Activated T-cell treated with anti-CD3 and anti-CD28 coated beads, Interleukin-2, amount 50 U/mL, for 72 hours (primary cell): ENCODE data around the gene USP12. TPM values are rescaled to one million over a fixed set of nuclear protein-coding genes. Genes with fewer than 3 reads are reported as not detected.
"Not testable (repeated sequence)": the region's sequence is repeated elsewhere in the genome, so short reads cannot be mapped to it uniquely, and the experiment has no call there.

Experiments used
- ATAC-seq, 2 donors: fragments of 150-1000 bp; cut with Tn5 transposase; replicated peaks in 1 of 2; 2 replicates each; pipeline ENCODE4 v1.10.0; 2021; ENCODE audit warnings: moderate library complexity in 2 of 2, mild to moderate bottlenecking in 1 of 2
- DNase-seq, 2 donors: peaks; one replicate each; pipeline ENCODE4 v3.0.0; 2021 to 2022; ENCODE audit warnings: mixed read lengths in 1 of 2
- H3K27ac Mint-ChIP-seq: one replicate; pipeline ENCODE4 v1.8.0; 2022; ENCODE audit warnings: mild to moderate bottlenecking, moderate library complexity, mixed read lengths
- H3K27me3 Mint-ChIP-seq: one replicate; pipeline ENCODE4 v1.8.0; 2022; ENCODE audit warnings: low read depth, mixed read lengths
- H3K36me3 Mint-ChIP-seq, 2 donors: one replicate each; pipeline ENCODE4 v1.8.0; 2022; ENCODE audit warnings: mixed read lengths in 2 of 2, mild to moderate bottlenecking in 1 of 2; ENCODE audit not compliant: insufficient read depth in 2 of 2
- H3K4me1 Mint-ChIP-seq: one replicate; pipeline ENCODE4 v1.8.0; 2022; ENCODE audit warnings: low read depth, mixed read lengths
- H3K4me3 Mint-ChIP-seq, 2 donors: one replicate each; pipeline ENCODE4 v1.8.0; 2022; ENCODE audit warnings: mild to moderate bottlenecking in 2 of 2, mixed read lengths in 2 of 2, moderate library complexity in 2 of 2
- H3K9me3 Mint-ChIP-seq, 2 donors: one replicate each; pipeline ENCODE4 v1.8.0; 2022; ENCODE audit warnings: mixed read lengths in 2 of 2
- total RNA-seq, 2 donors: library from RNA; stranded (reverse); gene quantifications; one replicate each; pipeline ENCODE4 v1.2.3, GENCODE V29; 2022

USP12 gene
- total RNA-seq, 2 donors from 2014 or later, result 39.6 to 57.3 TPM

DNA sequence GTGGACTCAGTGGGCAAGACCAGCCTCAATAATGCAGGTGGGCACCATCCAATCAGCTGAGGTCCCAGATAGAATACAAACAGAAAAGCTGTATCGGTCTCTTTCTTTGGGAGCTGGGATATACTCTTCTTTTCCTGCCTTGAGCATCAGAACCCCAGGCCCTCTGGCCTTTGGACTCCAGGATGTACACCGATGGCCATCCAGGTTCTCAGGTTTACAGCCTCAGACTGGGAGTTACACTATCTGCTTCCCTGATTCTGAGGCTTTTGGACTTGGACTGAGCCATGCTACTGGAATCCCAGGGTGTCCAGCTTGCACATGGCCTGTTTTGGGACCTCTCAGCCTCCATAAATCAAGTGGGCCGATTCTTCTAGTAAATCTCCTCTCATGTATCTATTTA, 27.6 kb upstream of the USP12 start:
- H3K4me3 Mint-ChIP-seq, result no peak overlapping the region
- ATAC-seq (no peak), DNase-seq (no peak)
- H3K9me3 Mint-ChIP-seq, result peaks cover 0 to 5% of the 10 kb centered on the region in 2 donors
- peaks cover 24% of the 10 kb centered on the region for H3K27me3 Mint-ChIP-seq
- H3K36me3 Mint-ChIP-seq, result peaks cover 6% of the 10 kb centered on the region in 2 donors
- peaks cover 32% of the 10 kb centered on the region for H3K4me1 Mint-ChIP-seq
- H3K27ac Mint-ChIP-seq, result no peak overlapping the region

GRCh38 chr13:27194895-27195764, 23.5 kb upstream of the USP12 start:
- DNase-seq (peak; percentile 20 to 33), ATAC-seq (peak; percentile 84 to 87)
- Mint-ChIP-seq H3K4me3 (peak overlapping the region; percentile 9 to 16), H3K27ac (no peak overlapping the region), H3K27me3 (peaks cover 28% of the 10 kb centered on the region), H3K4me1 (peaks cover 37% of the 10 kb centered on the region), H3K9me3 (peaks cover 0 to 5% of the 10 kb centered on the region in 2 donors), H3K36me3 (peaks cover 6% of the 10 kb centered on the region in 2 donors)

GRCh38 chr13:27194209-27194608, 22.6 kb upstream of the USP12 start:
- DNase-seq (no peak), ATAC-seq (no peak)
- peaks cover 31% of the 10 kb centered on the region for H3K4me1 Mint-ChIP-seq
- H3K27ac Mint-ChIP-seq, result no peak overlapping the region
- peaks cover 0 to 5% of the 10 kb centered on the region in 2 donors for H3K9me3 Mint-ChIP-seq
- peaks cover 28% of the 10 kb centered on the region for H3K27me3 Mint-ChIP-seq
- H3K4me3 Mint-ChIP-seq, result peak overlapping the region in 1 of 2 donors; percentile 24
- peaks cover 6% of the 10 kb centered on the region in 2 donors for H3K36me3 Mint-ChIP-seq

- DNase-seq (no peak), ATAC-seq (no peak)
- Mint-ChIP-seq H3K27ac (no peak overlapping the region), H3K4me3 (peak overlapping the region in 1 of 2 donors; percentile 60), H3K9me3 (peaks cover 0 to 5% of the 10 kb centered on the region in 2 donors), H3K4me1 (peaks cover 31% of the 10 kb centered on the region), H3K27me3 (peaks cover 28% of the 10 kb centered on the region), H3K36me3 (peaks cover 6% of the 10 kb centered on the region in 2 donors)
Measured at GRCh38 chr13:27193496-27193895, 21.9 kb upstream of the USP12 start.

GRCh38 chr13:27192973-27193372, 21.4 kb upstream of the USP12 start:
- ATAC-seq (peak; percentile 52 to 72), DNase-seq (no peak)
- Mint-ChIP-seq H3K9me3 (peaks cover 0 to 3% of the 10 kb centered on the region in 2 donors), H3K4me1 (peaks cover 31% of the 10 kb centered on the region), H3K27ac (peak overlapping the region; percentile 80), H3K36me3 (peaks cover 2 to 4% of the 10 kb centered on the region in 2 donors), H3K4me3 (peak overlapping the region in 1 of 2 donors; percentile 60), H3K27me3 (peaks cover 25% of the 10 kb centered on the region)

DNA sequence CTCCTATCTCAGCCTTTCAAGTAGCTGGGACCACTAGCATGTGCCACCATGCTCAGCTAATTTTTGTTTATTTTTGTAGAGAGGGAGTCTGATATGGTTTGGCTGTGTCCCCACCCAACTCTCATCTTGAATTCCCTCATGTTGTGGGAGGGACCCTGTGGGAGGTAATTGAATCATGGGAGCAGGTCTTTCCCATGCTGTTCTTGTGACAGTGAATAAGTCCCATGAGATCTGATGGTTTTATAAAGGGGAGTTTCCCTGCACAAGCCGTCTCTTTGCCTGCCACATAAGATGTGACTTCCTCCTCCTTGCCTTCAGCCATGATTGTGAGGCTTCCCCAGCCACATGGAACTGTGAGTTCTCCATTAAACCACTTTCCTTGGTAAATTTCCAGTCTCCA, 20.8 kb upstream of the USP12 start:
- H3K9me3 Mint-ChIP-seq, H3K27ac Mint-ChIP-seq, H3K4me3 Mint-ChIP-seq, H3K36me3 Mint-ChIP-seq, DNase-seq, ATAC-seq: not testable (repeated sequence)
- Mint-ChIP-seq H3K4me1 (peaks cover 31% of the 10 kb centered on the region), H3K27me3 (peaks cover 21% of the 10 kb centered on the region)

- DNase-seq, result no peak
- ATAC-seq, result no peak
- H3K27ac Mint-ChIP-seq, result no peak overlapping the region
- H3K4me1 Mint-ChIP-seq, result peaks cover 16% of the 10 kb centered on the region
- no peaks in the 10 kb centered on the region for H3K9me3 Mint-ChIP-seq
- no peaks in the 10 kb centered on the region for H3K36me3 Mint-ChIP-seq
- peaks cover 4% of the 10 kb centered on the region for H3K27me3 Mint-ChIP-seq
- H3K4me3 Mint-ChIP-seq, result no peak overlapping the region
Measured at GRCh38 chr13:27189192-27189591, 17.6 kb upstream of the USP12 start.

- no peak overlapping the region for H3K4me3 Mint-ChIP-seq
- H3K9me3 Mint-ChIP-seq, result no peaks in the 10 kb centered on the region
- no peak overlapping the region for H3K27ac Mint-ChIP-seq
- DNase-seq, result no peak
- ATAC-seq, result no peak
- H3K36me3 Mint-ChIP-seq, result no peaks in the 10 kb centered on the region
- H3K27me3 Mint-ChIP-seq, result peaks cover 6% of the 10 kb centered on the region
- H3K4me1 Mint-ChIP-seq, result peaks cover 11% of the 10 kb centered on the region
Measured at GRCh38 chr13:27188239-27188638, 16.6 kb upstream of the USP12 start.

- Mint-ChIP-seq H3K4me3 (no peak overlapping the region), H3K27me3 (peaks cover 12% of the 10 kb centered on the region), H3K4me1 (no peaks in the 10 kb centered on the region), H3K27ac (no peak overlapping the region), H3K36me3 (no peaks in the 10 kb centered on the region), H3K9me3 (no peaks in the 10 kb centered on the region)
- no peak for DNase-seq
- no peak for ATAC-seq
Measured at GRCh38 chr13:27186295-27186694, 14.7 kb upstream of the USP12 start.

DNA sequence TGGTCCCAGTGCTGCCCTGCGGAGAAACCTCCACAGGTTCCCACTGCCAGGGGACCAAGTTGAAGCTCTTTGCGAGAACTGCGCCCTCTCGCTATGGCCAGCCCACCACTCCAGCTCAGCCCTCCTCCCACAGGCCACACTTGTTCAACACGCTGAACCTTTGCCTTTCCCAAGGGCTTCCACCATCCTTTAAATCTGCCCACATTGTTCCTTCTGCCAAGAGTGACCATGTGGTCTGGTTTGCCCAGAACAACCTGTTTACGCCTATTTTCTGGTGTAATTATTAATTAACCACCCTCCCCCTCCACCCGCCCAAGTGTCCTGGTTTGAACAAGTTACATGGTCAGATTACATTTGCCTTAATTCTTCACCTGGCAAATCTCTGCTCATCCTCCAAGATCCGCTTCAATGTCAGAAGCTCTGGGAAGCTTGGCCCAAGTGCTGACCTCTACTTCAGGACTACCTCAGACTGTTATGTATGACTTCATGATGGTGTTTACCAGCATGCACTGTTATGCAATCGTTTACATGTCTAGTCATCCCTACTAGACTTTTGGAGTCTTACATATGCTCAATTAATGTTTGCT, 12.0 kb upstream of the USP12 start:
- Mint-ChIP-seq H3K4me3 (no peak overlapping the region), H3K27me3 (peaks cover 18% of the 10 kb centered on the region), H3K27ac (no peak overlapping the region), H3K4me1 (no peaks in the 10 kb centered on the region), H3K9me3 (no peaks in the 10 kb centered on the region), H3K36me3 (no peaks in the 10 kb centered on the region)
- ATAC-seq, result no peak
- DNase-seq, result no peak

- no peak overlapping the region for H3K4me3 Mint-ChIP-seq
- H3K4me1 Mint-ChIP-seq, result no peaks in the 10 kb centered on the region
- H3K27ac Mint-ChIP-seq, result no peak overlapping the region
- ATAC-seq (peak in 1 of 2 donors; percentile 52), DNase-seq (no peak)
- H3K27me3 Mint-ChIP-seq, result peaks cover 18% of the 10 kb centered on the region
- no peaks in the 10 kb centered on the region for H3K36me3 Mint-ChIP-seq
- H3K9me3 Mint-ChIP-seq, result no peaks in the 10 kb centered on the region
Measured at GRCh38 chr13:27182844-27183497, 11.4 kb upstream of the USP12 start.

DNA sequence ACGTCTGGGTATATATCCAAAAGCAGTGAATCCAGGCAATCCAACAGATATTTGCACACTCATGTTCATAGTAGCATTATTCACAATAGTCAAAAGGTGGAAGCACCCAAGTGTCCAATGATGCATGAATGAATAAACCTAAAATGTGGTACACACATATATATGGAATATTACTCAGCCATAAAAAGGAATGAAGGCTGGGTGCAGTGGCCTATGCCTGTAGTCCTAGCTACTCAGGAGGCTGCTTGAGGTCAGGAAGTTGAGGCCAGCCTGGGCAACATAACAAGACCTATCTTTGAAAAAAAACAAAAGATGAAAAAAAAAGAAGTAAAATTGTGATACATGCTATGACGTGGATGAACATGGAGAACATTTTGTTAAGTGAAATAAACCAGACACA, 10.4 kb upstream of the USP12 start:
- ATAC-seq (no peak), DNase-seq (no peak)
- H3K27ac Mint-ChIP-seq, result no peak overlapping the region
- H3K36me3 Mint-ChIP-seq, result no peaks in the 10 kb centered on the region
- peaks cover under 1% of the 10 kb centered on the region for H3K4me1 Mint-ChIP-seq
- peaks cover 18% of the 10 kb centered on the region for H3K27me3 Mint-ChIP-seq
- no peak overlapping the region for H3K4me3 Mint-ChIP-seq
- no peaks in the 10 kb centered on the region for H3K9me3 Mint-ChIP-seq

GRCh38 chr13:27177852-27178251, 6.2 kb upstream of the USP12 start:
- DNase-seq (no peak), ATAC-seq (no peak)
- no peaks in the 10 kb centered on the region for H3K36me3 Mint-ChIP-seq
- peaks cover 23% of the 10 kb centered on the region for H3K4me1 Mint-ChIP-seq
- no peak overlapping the region for H3K27ac Mint-ChIP-seq
- H3K9me3 Mint-ChIP-seq, result no peaks in the 10 kb centered on the region
- peaks cover 8% of the 10 kb centered on the region for H3K27me3 Mint-ChIP-seq
- H3K4me3 Mint-ChIP-seq, result no peak overlapping the region
